Fibroblast of lung (primary cell): ENCODE measurements around the gene PCBP3.

Source experiments
- EZH2 ChIP-seq: IDR thresholded peaks from 2 replicates; pipeline ENCODE4 v1.5.1; 2012; ENCODE audit warnings: low read length, control low read depth, mild to moderate bottlenecking; ENCODE audit errors: missing control alignments
- TF ChIP-seq, protein P1 (sequence below), 2 donors: IDR thresholded peaks in 1 of 2; conservative IDR thresholded peaks in 1 of 2; 1 replicate in 1 of 2; 2 replicates in 1 of 2; pipeline ENCODE4 v1.5.1; 2011 to 2012; ENCODE audit warnings: low read length in 2 of 2, control low read depth in 1 of 2, inconsistent platforms in 1 of 2, low read depth in 1 of 2, mild to moderate bottlenecking in 1 of 2

DNA sequence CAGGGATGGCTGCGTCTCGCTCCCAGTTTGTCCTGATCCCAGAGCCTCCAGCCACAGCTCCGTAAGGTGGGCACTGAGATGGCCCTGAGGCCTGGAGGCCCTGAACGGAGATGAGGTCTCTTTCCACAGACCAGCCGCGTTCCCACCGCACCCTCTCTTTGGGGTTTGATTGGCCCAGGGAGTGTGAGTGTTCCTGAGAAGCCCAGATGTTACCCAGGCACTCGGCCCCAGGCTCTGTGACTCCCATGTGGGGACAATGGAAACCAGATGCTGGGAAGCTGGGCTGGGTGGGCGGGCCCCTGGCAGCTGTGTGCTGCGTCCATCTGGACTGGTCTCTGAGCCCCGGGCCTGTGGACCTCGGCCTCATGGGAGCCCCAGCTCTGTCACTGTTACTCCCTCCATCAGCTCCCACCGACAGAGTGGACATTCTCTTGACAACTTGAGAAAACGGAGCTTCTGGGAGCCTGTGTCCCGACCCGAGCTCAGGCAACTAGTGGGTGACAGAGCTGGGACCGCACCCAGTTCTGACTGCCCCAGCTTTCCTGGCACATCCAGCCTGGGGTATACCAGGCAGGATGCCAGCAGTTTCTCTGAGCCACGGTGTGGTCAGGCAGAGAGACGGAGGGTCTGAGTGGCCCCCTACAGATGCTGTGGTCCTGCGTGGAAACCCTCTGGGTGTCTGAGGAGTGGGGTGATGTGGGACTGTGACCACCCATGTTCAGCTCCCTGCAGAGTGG, 328.3 kb downstream of the PCBP3 start:
- TF ChIP-seq, protein P1, sequence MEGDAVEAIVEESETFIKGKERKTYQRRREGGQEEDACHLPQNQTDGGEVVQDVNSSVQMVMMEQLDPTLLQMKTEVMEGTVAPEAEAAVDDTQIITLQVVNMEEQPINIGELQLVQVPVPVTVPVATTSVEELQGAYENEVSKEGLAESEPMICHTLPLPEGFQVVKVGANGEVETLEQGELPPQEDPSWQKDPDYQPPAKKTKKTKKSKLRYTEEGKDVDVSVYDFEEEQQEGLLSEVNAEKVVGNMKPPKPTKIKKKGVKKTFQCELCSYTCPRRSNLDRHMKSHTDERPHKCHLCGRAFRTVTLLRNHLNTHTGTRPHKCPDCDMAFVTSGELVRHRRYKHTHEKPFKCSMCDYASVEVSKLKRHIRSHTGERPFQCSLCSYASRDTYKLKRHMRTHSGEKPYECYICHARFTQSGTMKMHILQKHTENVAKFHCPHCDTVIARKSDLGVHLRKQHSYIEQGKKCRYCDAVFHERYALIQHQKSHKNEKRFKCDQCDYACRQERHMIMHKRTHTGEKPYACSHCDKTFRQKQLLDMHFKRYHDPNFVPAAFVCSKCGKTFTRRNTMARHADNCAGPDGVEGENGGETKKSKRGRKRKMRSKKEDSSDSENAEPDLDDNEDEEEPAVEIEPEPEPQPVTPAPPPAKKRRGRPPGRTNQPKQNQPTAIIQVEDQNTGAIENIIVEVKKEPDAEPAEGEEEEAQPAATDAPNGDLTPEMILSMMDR (conservative IDR thresholded peaks at IDR 0.05 in 1 of 2, IDR thresholded peaks at IDR 0.05 in 1 of 2; ENCODE audit: low read depth in 1 of 2, low read length in 2 of 2) = no peak
- TF ChIP-seq EZH2 = no peak
